K562 (cell line): ENCODE results near the gene MAMDC2. TPM values are rescaled to one million over a fixed set of nuclear protein-coding genes. Genes with fewer than 3 reads are reported as not detected.

Experiments
- ATAC-seq: fragments of 200-7000 bp; cut with Tn5 transposase; 3 replicates; pipeline ENCODE4 v1.9.1; 2020; ENCODE audit warnings: moderate library complexity
- BruUV-seq: library from RNA; stranded (reverse); fragments of 400-500 nt; replicated peaks from 2 replicates; lab custom pipeline; 2021; lab: Mats Ljungman, UMichigan
- CTCF ChIA-PET: fragments of 300-600 bp; formaldehyde crosslinking; extraction: SDS; loops from one replicate; lab custom pipeline; 2021; ENCODE audit warnings: low intra/inter-chr PET ratio; lab: Yijun Ruan, JAX
- POLR2A ChIA-PET: fragments of 300-600, 350-650 bp; sonication (Branson Sonifier 250); formaldehyde crosslinking; extraction: SDS; loops from one replicate; lab custom pipeline; 2021; ENCODE audit warnings: antibody characterized with exemption, inconsistent platforms; lab: Yijun Ruan, JAX
- DNase-seq, 4 experiments: peaks; one replicate each; pipeline versions ENCODE4 v3.0.0 to v3.0.0-alpha.2; 2011 to 2018; ENCODE audit warnings: low spot score in 3 of 4, mixed read lengths in 3 of 4; ENCODE audit errors: extremely low read depth in 1 of 4
- FAIRE-seq: peaks from 2 replicates; lab custom pipeline; 2011; peaks lifted over from hg19 to GRCh38; lab: Jason Lieb, UNC
- H2AFZ ChIP-seq: 2 replicates; pipeline ENCODE4 v1.6.0; 2011; ENCODE audit warnings: low read depth, low read length, control low read depth, inconsistent platforms
- H3K27ac ChIP-seq: fragments of 200-600 bp; 3 replicates; pipeline ENCODE4 v1.8.0; 2011; ENCODE audit warnings: low read depth, mild to moderate bottlenecking, control low read depth, inconsistent platforms, low read length, moderate library complexity, mixed read lengths; ENCODE audit errors: extremely low read depth
- H3K27me3 ChIP-seq, 2 experiments: fragments of 300-600 bp in 1 of 2; 2 replicates in 1 of 2; 3 replicates in 1 of 2; pipeline versions ENCODE4 v1.6.0 to v1.8.0; 2011; ENCODE audit warnings: inconsistent platforms in 2 of 2, low read length in 2 of 2, mild to moderate bottlenecking in 1 of 2, mixed read lengths in 1 of 2, moderate library complexity in 1 of 2; ENCODE audit not compliant: control insufficient read depth in 2 of 2, insufficient read depth in 2 of 2
- H3K36me3 ChIP-seq: fragments of 300-600 bp; 3 replicates; pipeline ENCODE4 v1.8.0; 2011; ENCODE audit warnings: mild to moderate bottlenecking, low read length, inconsistent platforms; ENCODE audit not compliant: control insufficient read depth, insufficient read depth
- H3K4me1 ChIP-seq, 2 experiments: fragments of 200-600 bp in 1 of 2; replicated peaks in 1 of 2; 2 replicates in 1 of 2; 3 replicates in 1 of 2; pipeline versions ENCODE4 v1.5.1 to v1.8.0; 2011; ENCODE audit warnings: inconsistent platforms in 2 of 2, low read length in 2 of 2, mild to moderate bottlenecking in 1 of 2, mixed read lengths in 1 of 2, moderate library complexity in 1 of 2; ENCODE audit not compliant: control insufficient read depth in 2 of 2, insufficient read depth in 2 of 2
- H3K4me2 ChIP-seq: 2 replicates; pipeline ENCODE4 v1.6.1; 2011; ENCODE audit warnings: low read length, control low read depth, inconsistent platforms, mixed read lengths; ENCODE audit not compliant: insufficient read depth
- H3K4me3 ChIP-seq: fragments of 200-600 bp; sonication (generic), shearing (Covaris generic); 2 replicates; pipeline ENCODE4 v1.5.1; 2016; ENCODE audit warnings: control low read depth, inconsistent platforms
- H3K79me2 ChIP-seq: fragments of 200-600 bp; 3 replicates; pipeline ENCODE4 v1.8.0; 2011; ENCODE audit warnings: low read length, inconsistent platforms; ENCODE audit not compliant: control insufficient read depth, insufficient read depth
- H3K9ac ChIP-seq, 2 experiments: 2 replicates each; pipeline versions ENCODE4 v1.6.0 to v1.6.1; 2011; ENCODE audit warnings: low read depth in 2 of 2, low read length in 2 of 2, control low read depth in 1 of 2, inconsistent platforms in 1 of 2, mild to moderate bottlenecking in 1 of 2, mixed read lengths in 1 of 2; ENCODE audit not compliant: insufficient read depth in 1 of 2
- H3K9me1 ChIP-seq: one replicate; pipeline ENCODE4 v1.6.0; 2011; ENCODE audit warnings: inconsistent platforms, mild to moderate bottlenecking, low read length, moderate library complexity; ENCODE audit not compliant: control insufficient read depth, insufficient read depth
- H3K9me3 ChIP-seq: replicated peaks from 2 replicates; pipeline ENCODE4 v1.5.1; 2011; ENCODE audit warnings: low read depth, low read length, inconsistent platforms; ENCODE audit not compliant: control insufficient read depth, insufficient read depth
- H4K20me1 ChIP-seq: replicated peaks from 2 replicates; pipeline ENCODE4 v1.6.1; 2011; ENCODE audit warnings: low read length, inconsistent platforms, mixed read lengths; ENCODE audit not compliant: control insufficient read depth, insufficient read depth
- ARNT ChIP-seq, 2 experiments: fragments of 450-650 bp; IDR thresholded peaks; 2 replicates each; pipeline ENCODE4 v1.6.1; 2016; ENCODE audit warnings: mild to moderate bottlenecking in 1 of 2
- EHMT2 ChIP-seq: fragments of 450-650 bp; IDR thresholded peaks from 2 replicates; pipeline ENCODE4 v1.6.1; 2018; ENCODE audit warnings: antibody characterized with exemption
- GTF2A2 ChIP-seq: IDR thresholded peaks from 2 replicates; pipeline ENCODE4 v1.6.1; 2016; ENCODE audit warnings: mild to moderate bottlenecking, missing genetic modification characterization, missing compliant biosample characterization
- MECOM ChIP-seq: fragments of 250-450 bp; sonication (Bioruptor Pico); IDR thresholded peaks from 2 replicates; pipeline ENCODE4 v1.8.0; 2022; ENCODE audit warnings: inconsistent platforms
- NCOA6 ChIP-seq: fragments of 450-650 bp; IDR thresholded peaks from 2 replicates; pipeline ENCODE4 v1.6.1; 2017; ENCODE audit warnings: mild to moderate bottlenecking
- PCBP2 ChIP-seq: fragments of 200-400 bp; formaldehyde crosslinking; IDR thresholded peaks from 2 replicates; pipeline ENCODE4 v1.6.1; 2018; ENCODE audit warnings: low read length, low read depth, mild to moderate bottlenecking, moderate library complexity; ENCODE audit not compliant: poor library complexity, severe bottlenecking
- PHF20 ChIP-seq: fragments of 450-650 bp; IDR thresholded peaks from 2 replicates; pipeline ENCODE4 v1.6.1; 2018; ENCODE audit not compliant: partially characterized antibody
- POLR2AphosphoS5 ChIP-seq: IDR thresholded peaks from 2 replicates; pipeline ENCODE4 v1.6.1; 2011; ENCODE audit warnings: mild to moderate bottlenecking, low read depth, low read length, moderate library complexity; ENCODE audit not compliant: control insufficient read depth, insufficient read depth
- RNF2 ChIP-seq: sonication (generic); IDR thresholded peaks from 2 replicates; pipeline ENCODE4 v1.6.1; 2016
- SMAD3 ChIP-seq: fragments of 450-650 bp; formaldehyde crosslinking; conservative IDR thresholded peaks from 2 replicates; pipeline ENCODE4 v1.4.0; 2020; ENCODE audit warnings: mild to moderate bottlenecking
- SMC3 ChIP-seq: conservative IDR thresholded peaks from 2 replicates; pipeline ENCODE4 v1.6.1; 2011; ENCODE audit warnings: low read depth, low read length, improper control_type of control experiment; ENCODE audit not compliant: insufficient read depth
- SOX6 ChIP-seq: fragments of 450-650 bp; IDR thresholded peaks from 2 replicates; pipeline ENCODE4 v1.6.1; 2014; ENCODE audit warnings: mild to moderate bottlenecking
- ZBTB17 ChIP-seq: fragments of 450-650 bp; formaldehyde crosslinking; IDR thresholded peaks from 2 replicates; pipeline ENCODE4 v1.4.0; 2020; ENCODE audit warnings: mild to moderate bottlenecking
- ZFP30 ChIP-seq: fragments of 250-450 bp; sonication (Bioruptor Pico); IDR thresholded peaks from 2 replicates; pipeline ENCODE4 v1.8.0; 2022; ENCODE audit warnings: moderate library complexity, mild to moderate bottlenecking, inconsistent platforms, borderline replicate concordance
- ZNF121 ChIP-seq: sonication (generic); formaldehyde crosslinking; conservative IDR thresholded peaks from 2 replicates; pipeline ENCODE4 v1.8.0; 2022; ENCODE audit warnings: missing genetic modification reagents
- ZNF175 ChIP-seq: fragments of 200-800 bp; sonication (Bioruptor generic); IDR thresholded peaks from 2 replicates; pipeline ENCODE4 v1.6.1; 2016; ENCODE audit warnings: low read depth, mild to moderate bottlenecking, missing genetic modification characterization, missing compliant biosample characterization
- ZNF263 ChIP-seq: sonication (generic); formaldehyde crosslinking; IDR thresholded peaks from 2 replicates; pipeline ENCODE4 v1.8.0; 2022; ENCODE audit warnings: mild to moderate bottlenecking, missing genetic modification reagents, borderline replicate concordance
- ZNF699 ChIP-seq: fragments of 250-450 bp; sonication (Bioruptor Pico); IDR thresholded peaks from 2 replicates; pipeline ENCODE4 v1.8.0; 2021; ENCODE audit warnings: mild to moderate bottlenecking, moderate library complexity; ENCODE audit not compliant: insufficient replicate concordance
- ZNF79 ChIP-seq: fragments of 250-450 bp; sonication (Bioruptor Pico); IDR thresholded peaks from 2 replicates; pipeline ENCODE4 v1.4.0; 2020; ENCODE audit warnings: low read depth, mild to moderate bottlenecking, moderate library complexity
- WGBS: fragments of 100-300 bp; shearing (Covaris generic); methylation state at CpG from one replicate; pipeline ENCODE4 v1.1.6; 2016; ENCODE audit warnings: low coverage, mixed read lengths; ENCODE audit not compliant: insufficient coverage; ENCODE audit errors: missing lambda C conversion rate; 5-methylcytosine and 5-hydroxymethylcytosine counted together
- in situ Hi-C: fragments of 300-500 bp; cut with MboI; formaldehyde crosslinking; loops from 4 replicates; pipeline ENCODE4 v1.15.0; 2018; ENCODE audit warnings: inconsistent platforms, mixed read lengths
- intact Hi-C: fragments of 100-400 bp; cut with micrococcal nuclease; formaldehyde crosslinking; loops from 2 replicates; pipeline ENCODE4 v1.14.2; 2022
- polyA plus RNA-seq, 8 experiments: library from polyadenylated mRNA; depleted of rRNA in 4 of 8; stranded (reverse) in 5 of 8; unstranded in 3 of 8; fragments of >200 nt; fragmentation: Nextera tagmentation in 2 of 8; fragmentation: Illumina TruSeq in 1 of 8; extraction: Ambion mirVana in 2 of 8; extraction: Trizol in 1 of 8; gene quantifications; 2 replicates each; pipeline versions ENCODE4 v1.2.1 to v1.2.3, GENCODE V29; 2011 to 2014; ENCODE audit warnings: inconsistent platforms in 1 of 8, missing spikeins in 1 of 8
- total RNA-seq, 7 experiments: library from RNA; depleted of rRNA in 6 of 7; stranded (reverse); fragments of >200 nt in 6 of 7; fragmentation: Illumina TruSeq in 2 of 7; extraction: Trizol in 2 of 7; gene quantifications; 2 replicates each; pipeline versions ENCODE4 v1.2.1 to v1.2.3, GENCODE V29; 2011 to 2021; ENCODE audit warnings: low replicate concordance in 1 of 7
- TF ChIP-seq, protein P1 (sequence below): IDR thresholded peaks from 2 replicates; pipeline ENCODE4 v1.6.1; 2014; ENCODE audit warnings: antibody characterized with exemption

Gene MAMDC2
- total and polyA plus RNA-seq, 9 of the 15 experiments (the other 6 are each of a cell fraction or from before 2014, with no cell fraction given) = 0.01 to 0.03 TPM; not detected in 7

DNA sequence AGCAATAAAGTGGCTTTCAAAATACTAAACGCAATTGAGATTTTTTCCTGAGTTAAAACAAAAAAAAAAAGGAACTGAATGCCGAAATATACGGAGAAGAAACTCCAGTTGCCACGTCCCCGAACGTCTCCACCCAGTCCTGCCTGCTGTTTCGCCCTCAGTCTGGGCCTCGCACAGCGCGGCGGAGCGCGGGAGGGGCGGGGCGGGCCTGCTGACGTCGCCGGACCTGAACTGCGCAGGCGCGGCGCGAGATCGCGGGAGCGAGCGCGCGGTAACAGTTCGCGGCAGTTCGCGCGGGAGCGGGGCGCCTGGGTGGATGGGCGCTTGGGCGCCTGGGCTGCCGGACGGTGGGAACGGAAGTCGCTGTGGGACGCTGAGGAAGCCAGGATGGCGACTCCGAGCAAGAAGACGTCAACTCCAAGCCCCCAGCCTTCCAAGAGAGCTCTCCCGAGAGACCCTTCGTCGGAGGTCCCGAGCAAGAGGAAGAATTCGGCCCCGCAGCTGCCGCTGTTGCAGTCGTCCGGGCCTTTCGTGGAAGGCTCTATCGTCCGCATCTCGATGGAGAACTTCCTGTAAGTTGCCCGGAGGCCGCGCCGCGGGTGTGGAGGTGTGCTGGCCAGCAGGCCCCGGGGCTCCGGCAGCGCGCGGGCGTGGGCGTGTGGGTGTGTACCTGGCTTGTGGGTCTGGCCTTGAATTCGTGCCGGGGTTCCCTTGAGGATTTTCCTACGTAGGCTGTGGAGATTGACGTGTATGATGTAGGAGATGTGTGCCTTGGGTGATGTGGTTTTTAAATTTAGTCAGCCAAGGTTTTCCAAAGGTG is 215.3 kb downstream of the MAMDC2 start, which contains the start of gene SMC5 (continued):
- TF ChIP-seq SMAD3 (CRISPR knock-in tag) (no peak), POLR2AphosphoS5 (peak; percentile 76), GTF2A2 (no peak), ZNF79 (no peak), ZNF699 (CRISPR knock-in tag) (no peak), ZNF175 (CRISPR knock-in tag) (no peak), SMC3 (no peak), ZFP30 (CRISPR knock-in tag) (no peak)

DNA sequence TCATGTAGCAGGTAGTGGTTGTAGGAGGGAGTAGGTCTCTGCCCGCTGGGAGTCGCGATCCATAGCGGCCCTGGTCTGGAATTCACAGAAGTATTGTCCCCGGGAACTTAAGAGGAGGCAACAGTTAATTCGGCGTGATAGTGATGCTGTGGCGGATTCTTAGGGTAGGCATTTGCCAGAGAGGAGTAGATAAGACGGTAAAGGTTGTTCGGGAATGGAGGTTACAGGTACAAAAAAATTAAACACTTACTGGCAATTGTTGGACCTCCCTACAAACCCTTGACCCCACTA is 215.8 kb downstream of the MAMDC2 start:
- ChIA-PET CTCF (no interaction called here), POLR2A (interaction anchor here (0.6 to 1.2 kb wide), 2 partner anchors 10 to 214 kb away, joined by 3 to 6 read pairs; no protein-coding TSS in a partner anchor)
- ATAC-seq (no peak; the same call in 1 of the 3 replicates), DNase-seq (no peak), FAIRE-seq (no peak)
- BruUV-seq = TSS peak; percentile 56
- Histone ChIP-seq H3K79me2 (peaks cover 53% of the 10 kb centered on the region), H3K9me3 (no peaks in the 10 kb centered on the region), H3K9ac (peak overlapping the region; percentile 93 to 99; a peak in 3 of 4 replicates), H3K27ac (peak overlapping the region; percentile 95), H3K4me1 (peaks cover 22 to 26% of the 10 kb centered on the region in 2 experiments; a peak in 4 of 5 replicates), H4K20me1 (peaks cover 6% of the 10 kb centered on the region), H3K4me2 (peak overlapping the region; percentile 91), H3K36me3 (peaks cover 42% of the 10 kb centered on the region), H3K27me3 (no peaks in the 10 kb centered on the region), H2AFZ (peak overlapping the region; percentile 96), H3K4me3 (peak overlapping the region; percentile 88), H3K9me1 (no peaks in the 10 kb centered on the region)
- intact Hi-C loops (loop anchor here (5.0 to 10.0 kb wide), 2 partner anchors 158 to 225 kb away; no protein-coding TSS in a partner anchor), in situ Hi-C loops (no loop called here)
- WGBS = 0% methylated on average over 10 of the region's 10 CpGs
- TF ChIP-seq PCBP2 = no peak
- TF ChIP-seq NCOA6 = no peak
- TF ChIP-seq PHF20 = no peak
- TF ChIP-seq EHMT2 = no peak
- TF ChIP-seq, protein P1, sequence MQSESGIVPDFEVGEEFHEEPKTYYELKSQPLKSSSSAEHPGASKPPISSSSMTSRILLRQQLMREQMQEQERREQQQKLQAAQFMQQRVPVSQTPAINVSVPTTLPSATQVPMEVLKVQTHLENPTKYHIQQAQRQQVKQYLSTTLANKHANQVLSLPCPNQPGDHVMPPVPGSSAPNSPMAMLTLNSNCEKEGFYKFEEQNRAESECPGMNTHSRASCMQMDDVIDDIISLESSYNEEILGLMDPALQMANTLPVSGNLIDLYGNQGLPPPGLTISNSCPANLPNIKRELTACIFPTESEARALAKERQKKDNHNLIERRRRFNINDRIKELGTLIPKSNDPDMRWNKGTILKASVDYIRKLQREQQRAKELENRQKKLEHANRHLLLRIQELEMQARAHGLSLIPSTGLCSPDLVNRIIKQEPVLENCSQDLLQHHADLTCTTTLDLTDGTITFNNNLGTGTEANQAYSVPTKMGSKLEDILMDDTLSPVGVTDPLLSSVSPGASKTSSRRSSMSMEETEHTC = no peak
- TF ChIP-seq RNF2 = no peak
- no peak for TF ChIP-seq ARNT (IDR thresholded peaks at IDR 0.05)
- TF ChIP-seq SOX6 = no peak
- TF ChIP-seq MECOM (CRISPR knock-in tag) = no peak
- TF ChIP-seq ZNF121 (CRISPR knock-in tag) = no peak
- TF ChIP-seq ZNF263 (CRISPR knock-in tag) = no peak
- TF ChIP-seq ZBTB17 (CRISPR knock-in tag) = no peak
